GM20000 (cell line): ENCODE measurements around the gene CTCFL.

Experiments
- DNase-seq: peaks from one replicate; pipeline ENCODE4 v3.0.0; 2012; ENCODE audit warnings: low spot score
- TF ChIP-seq, protein P1 (sequence below): IDR thresholded peaks from 2 replicates; pipeline ENCODE4 v1.5.1; 2012; ENCODE audit warnings: mild to moderate bottlenecking, control low read depth; ENCODE audit errors: extremely low read depth, missing control alignments

The CTCFL gene

DNA sequence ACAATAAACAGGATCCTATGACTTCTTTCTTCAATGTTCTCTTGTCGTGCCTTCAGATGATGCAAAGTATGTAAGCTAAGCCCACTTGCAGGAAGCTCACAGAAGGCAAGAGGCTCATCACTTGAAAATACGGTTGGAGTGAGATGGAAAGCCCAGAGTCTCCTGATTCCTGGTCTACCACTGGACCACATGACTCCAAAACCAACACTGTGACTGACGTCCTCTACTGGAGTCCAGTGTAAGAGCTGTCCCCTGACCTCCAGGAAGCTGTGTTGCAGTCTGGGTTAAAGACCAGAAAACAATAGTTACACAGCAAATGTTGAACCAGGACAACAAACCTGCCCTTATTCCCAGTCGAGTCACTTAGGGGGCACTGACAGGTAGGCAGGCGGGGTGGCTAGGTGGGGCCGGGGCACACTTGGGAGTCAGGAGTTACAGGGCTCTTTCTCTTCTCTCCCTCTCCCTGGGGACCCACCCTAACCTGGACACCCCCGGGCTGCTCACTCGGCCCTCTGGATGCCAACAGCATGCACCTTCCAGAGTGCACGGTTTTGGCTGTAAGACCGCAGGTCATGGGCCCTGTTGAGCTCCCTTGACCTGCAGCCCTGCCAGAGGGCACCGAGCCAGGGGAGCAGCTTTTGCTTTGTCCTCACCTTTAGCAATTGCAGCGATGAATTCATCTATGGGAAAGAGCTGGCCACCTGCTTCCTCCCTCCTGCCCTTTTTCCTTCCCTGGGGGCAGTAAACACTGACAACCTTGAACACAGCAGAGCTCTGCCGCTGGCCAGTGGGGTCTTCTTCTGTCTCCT lies 43.4 kb upstream of the CTCFL start:
- DNase-seq = no peak

DNA sequence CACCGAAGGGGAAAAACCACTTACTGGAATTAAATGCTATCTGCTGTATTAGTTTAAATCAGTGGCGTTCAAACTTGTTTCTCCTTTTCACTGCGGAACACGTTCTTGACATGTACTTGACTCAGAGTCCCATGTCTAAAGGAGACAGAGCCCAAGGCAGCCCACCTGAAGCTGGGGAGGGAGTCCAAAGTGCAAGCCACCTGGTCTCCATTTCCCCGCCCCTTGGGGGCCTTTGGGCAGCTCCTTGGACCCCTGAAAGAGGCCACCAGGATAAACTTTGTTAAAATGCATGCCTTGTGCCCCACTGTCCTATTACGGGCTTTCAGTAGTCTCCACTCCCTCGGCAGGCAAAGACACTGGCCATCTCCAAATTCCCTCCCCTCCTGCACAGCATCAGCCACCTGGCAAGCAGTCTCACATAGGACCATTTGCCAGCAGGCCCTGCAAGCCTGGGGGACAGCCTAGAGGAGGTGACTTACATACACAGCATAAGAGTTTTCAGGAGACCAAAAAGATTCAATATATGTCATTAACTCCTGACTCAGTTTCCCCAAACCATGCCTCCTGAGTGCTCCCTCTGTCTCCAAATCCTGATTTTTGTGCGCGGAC lies 42.6 kb upstream of the CTCFL start:
- TF ChIP-seq, protein P1, sequence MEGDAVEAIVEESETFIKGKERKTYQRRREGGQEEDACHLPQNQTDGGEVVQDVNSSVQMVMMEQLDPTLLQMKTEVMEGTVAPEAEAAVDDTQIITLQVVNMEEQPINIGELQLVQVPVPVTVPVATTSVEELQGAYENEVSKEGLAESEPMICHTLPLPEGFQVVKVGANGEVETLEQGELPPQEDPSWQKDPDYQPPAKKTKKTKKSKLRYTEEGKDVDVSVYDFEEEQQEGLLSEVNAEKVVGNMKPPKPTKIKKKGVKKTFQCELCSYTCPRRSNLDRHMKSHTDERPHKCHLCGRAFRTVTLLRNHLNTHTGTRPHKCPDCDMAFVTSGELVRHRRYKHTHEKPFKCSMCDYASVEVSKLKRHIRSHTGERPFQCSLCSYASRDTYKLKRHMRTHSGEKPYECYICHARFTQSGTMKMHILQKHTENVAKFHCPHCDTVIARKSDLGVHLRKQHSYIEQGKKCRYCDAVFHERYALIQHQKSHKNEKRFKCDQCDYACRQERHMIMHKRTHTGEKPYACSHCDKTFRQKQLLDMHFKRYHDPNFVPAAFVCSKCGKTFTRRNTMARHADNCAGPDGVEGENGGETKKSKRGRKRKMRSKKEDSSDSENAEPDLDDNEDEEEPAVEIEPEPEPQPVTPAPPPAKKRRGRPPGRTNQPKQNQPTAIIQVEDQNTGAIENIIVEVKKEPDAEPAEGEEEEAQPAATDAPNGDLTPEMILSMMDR = no peak
- no peak for DNase-seq

More for the DNA sequence above, 43.4 kb upstream of the CTCFL start:
- TF ChIP-seq, protein P1 = no peak

DNA sequence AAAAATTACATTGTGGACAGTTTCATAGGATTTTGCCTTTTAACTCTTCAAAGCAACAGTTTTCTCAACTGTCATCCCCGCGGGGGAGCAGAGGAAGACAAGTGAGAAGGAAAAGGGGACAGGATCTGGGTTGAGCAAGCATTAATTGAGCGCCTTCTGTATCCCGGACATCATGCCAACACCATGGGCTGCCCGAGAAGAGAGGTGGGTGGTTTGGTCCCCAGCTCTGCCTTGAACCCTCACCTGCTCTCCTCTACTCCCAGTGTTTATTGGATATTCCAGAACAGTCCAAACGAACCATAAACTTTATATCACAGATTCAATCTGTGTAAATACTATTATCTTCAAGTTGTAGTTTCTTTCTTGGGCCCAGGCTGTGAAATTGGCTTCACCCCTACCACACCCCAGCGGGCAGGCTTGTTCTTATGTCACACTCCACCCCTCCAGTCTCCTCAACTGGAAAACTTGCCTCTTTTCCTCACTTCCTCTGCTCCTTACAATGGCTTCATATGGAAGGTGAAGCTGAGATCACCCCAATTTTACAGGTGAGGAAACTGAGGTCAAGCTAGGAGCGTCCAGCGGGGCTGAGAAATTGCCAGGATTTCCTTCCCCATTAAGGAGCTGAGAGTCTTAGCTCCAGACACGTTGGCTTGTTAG lies 42.0 kb upstream of the CTCFL start:
- TF ChIP-seq, protein P1 = no peak
- no peak for DNase-seq

GRCh38 chr20:57566399-57566798 lies 41.5 kb upstream of the CTCFL start:
- DNase-seq = no peak
- TF ChIP-seq, protein P1 = no peak

GRCh38 chr20:57564951-57565642 lies 40.2 kb upstream of the CTCFL start:
- TF ChIP-seq, protein P1 = no peak
- DNase-seq = no peak

DNA sequence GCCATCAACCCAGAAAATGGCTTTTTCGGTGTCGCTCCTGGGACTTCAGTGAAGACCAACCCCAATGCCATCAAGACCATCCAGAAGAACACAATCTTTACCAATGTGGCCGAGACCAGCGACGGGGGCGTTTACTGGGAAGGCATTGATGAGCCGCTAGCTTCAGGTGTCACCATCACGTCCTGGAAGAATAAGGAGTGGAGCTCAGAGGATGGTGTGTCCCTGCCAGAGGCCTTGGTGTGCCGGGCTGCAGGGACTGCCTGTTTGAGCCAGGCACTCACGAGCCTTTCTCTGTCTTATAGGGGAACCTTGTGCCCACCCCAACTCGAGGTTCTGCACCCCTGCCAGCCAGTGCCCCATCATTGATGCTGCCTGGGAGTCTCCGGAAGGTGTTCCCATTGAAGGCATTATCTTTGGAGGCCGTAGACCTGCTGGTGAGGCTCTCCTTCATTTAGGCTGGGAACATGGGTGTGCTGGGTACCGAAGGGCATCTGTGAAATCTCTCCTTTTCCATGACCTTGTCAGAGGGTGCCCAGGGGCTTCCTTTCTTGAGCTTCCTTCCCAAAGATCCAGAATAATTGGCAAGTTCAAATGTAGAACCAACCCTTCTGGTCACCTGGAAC lies 39.4 kb upstream of the CTCFL start:
- TF ChIP-seq, protein P1 = no peak
- no peak for DNase-seq
